IPS-11a (cell line): ENCODE results near the gene GPR78.
"Not testable (repeated sequence)": the region's sequence is repeated elsewhere in the genome, so short reads cannot be mapped to it uniquely, and the experiment has no call there.

ENCODE experiments used
- H3K4me3 ChIP-seq: one replicate; pipeline ENCODE4 v1.5.1; 2013; ENCODE audit warnings: low read depth, low read length, control low read depth

Gene GPR78

GRCh38 chr4:8614365-8615193 lies 34.4 kb downstream of the GPR78 start:
- H3K4me3 ChIP-seq, result no peak overlapping the region

- no peak overlapping the region for H3K4me3 ChIP-seq
These were observed 35.2 kb downstream of the GPR78 start for GRCh38 chr4:8615366-8615765.

DNA sequence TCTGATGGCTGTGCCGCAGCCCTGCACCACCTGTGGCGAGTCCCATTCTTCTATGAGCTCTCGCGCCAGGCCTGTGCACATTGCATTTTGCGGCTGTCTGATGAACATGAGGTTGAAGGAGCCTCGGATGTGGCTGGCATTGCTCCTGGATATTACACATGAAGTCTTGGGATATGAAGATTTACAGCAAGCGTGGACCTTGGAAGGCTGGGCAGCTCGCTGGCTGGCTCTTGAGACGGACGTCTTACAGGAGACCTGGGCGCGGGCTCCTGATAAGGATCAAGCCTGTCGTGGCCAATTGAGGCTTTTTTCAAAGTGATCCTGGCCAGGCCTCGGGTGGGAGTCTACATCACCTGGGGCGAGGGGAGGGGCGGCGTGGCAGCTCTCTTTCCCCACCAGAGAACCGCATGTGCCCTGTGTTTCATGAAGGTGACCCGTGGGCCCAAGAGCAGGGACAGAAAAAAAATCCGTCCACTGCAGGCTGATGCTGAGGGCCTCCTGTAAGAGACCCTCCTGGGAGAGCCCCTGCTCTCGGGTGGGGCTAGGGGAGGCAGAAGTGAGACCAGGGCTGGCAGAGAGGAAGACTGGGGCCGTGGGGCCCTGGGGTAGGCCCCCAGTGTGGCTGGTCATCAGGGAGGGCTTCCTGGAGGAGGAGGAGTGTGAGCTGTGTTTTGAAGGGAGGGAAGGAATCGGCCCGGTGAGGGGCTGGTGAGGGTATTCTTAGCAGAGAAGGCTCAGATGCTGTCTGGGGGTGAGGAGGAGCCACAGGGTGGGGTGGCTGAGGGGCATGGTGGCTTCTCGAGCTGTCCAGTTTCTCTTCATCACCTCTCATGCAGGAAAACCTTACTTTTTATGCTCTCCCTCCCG lies 36.0 kb downstream of the GPR78 start:
- H3K4me3 ChIP-seq, result no peak overlapping the region

- H3K4me3 ChIP-seq, result no peak overlapping the region
These were observed 36.6 kb downstream of the GPR78 start for GRCh38 chr4:8616831-8617230.

- H3K4me3 ChIP-seq, result no peak overlapping the region
These were observed 37.4 kb downstream of the GPR78 start for GRCh38 chr4:8617486-8618040.

GRCh38 chr4:8618421-8618820 lies 38.2 kb downstream of the GPR78 start:
- H3K4me3 ChIP-seq, result no peak overlapping the region

DNA sequence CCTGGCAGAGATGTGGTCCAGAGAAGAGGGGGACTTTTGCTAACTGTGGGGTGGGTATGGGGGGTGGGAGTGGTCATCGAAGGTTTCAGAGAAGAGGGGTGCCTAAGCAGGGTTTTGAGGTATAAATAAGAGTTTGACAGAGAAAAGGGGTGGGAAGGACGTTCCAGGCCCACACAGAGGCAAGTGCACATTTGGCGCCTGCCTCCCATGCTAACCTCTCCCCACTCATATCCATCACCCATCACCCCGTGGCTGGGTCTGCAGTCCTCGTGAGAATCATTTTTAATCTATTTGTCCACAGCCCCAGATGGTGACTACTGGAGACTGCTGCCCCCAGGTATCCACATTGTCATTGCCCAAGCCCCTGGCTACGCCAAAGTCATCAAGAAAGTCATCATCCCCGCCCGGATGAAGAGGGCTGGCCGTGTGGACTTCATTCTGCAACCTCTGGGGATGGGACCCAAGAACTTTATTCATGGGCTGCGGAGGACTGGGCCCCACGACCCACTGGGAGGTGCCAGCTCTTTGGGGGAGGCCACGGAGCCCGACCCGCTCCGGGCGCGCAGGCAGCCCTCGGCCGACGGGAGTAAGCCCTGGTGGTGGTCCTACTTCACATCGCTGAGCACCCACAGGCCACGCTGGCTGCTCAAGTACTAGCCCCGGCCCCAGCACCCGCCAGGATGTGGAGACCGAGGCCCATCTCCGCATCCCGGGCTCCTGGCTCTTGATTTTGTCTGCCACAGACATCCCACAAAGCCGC lies 38.9 kb downstream of the GPR78 start:
- no peak overlapping the region for H3K4me3 ChIP-seq

- not testable (repeated sequence) for H3K4me3 ChIP-seq
These were observed 40.9 kb downstream of the GPR78 start for GRCh38 chr4:8621135-8621534.

GRCh38 chr4:8624601-8625272 lies 44.5 kb downstream of the GPR78 start:
- not testable (repeated sequence) for H3K4me3 ChIP-seq

DNA sequence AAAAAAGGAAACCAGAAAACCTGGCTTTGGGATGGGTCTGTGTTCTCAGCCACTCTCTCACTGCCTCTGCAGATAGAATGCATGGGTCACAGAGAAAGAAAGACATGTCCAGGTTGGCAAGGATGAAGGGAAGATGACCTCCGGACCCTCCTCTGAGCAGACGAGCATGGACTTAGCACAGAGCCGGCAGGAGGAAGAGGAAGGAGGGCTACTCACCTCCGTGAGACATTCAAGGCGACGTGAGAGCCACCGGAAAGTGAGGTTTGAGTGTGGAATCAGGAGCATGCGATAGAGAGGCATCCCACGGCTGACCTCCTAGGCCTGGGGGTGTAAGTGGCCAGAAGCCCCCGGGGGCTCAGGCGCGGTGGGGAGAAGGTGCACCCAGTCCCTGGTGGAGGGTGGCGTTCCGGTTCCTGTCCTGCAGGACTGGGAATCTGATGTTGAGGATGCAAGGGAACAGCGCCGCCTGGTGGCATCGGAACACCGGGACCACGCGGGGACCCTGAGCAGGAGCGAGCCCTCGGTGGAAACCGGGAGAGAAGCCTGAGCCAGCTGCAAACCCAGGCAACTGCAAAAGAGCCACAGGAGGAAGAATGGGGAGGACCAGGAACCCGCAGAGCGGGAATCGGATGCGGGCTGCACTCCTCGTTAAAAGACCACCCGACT lies 50.2 kb downstream of the GPR78 start:
- not testable (repeated sequence) for H3K4me3 ChIP-seq

GRCh38 chr4:8631896-8632295 lies 51.7 kb downstream of the GPR78 start:
- not testable (repeated sequence) for H3K4me3 ChIP-seq

DNA sequence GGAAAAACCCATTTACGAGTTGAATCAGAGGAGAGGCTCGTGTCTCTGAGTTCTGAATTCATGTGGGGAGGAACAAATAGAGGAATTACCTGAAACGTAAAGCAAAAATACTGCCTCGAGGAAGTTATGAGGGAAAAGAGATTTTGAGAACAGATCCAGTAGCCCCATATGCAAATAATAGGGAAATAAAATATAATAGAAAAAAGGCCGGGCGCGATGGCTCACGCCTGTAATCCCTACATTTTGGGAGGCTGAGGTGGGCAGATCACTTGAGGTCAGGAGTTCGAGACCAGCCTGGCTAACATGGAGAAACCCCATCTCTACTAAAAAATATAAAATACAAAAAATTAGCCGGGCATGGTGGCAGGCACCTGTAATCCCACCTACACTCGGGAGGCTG lies 54.6 kb downstream of the GPR78 start:
- not testable (repeated sequence) for H3K4me3 ChIP-seq

DNA sequence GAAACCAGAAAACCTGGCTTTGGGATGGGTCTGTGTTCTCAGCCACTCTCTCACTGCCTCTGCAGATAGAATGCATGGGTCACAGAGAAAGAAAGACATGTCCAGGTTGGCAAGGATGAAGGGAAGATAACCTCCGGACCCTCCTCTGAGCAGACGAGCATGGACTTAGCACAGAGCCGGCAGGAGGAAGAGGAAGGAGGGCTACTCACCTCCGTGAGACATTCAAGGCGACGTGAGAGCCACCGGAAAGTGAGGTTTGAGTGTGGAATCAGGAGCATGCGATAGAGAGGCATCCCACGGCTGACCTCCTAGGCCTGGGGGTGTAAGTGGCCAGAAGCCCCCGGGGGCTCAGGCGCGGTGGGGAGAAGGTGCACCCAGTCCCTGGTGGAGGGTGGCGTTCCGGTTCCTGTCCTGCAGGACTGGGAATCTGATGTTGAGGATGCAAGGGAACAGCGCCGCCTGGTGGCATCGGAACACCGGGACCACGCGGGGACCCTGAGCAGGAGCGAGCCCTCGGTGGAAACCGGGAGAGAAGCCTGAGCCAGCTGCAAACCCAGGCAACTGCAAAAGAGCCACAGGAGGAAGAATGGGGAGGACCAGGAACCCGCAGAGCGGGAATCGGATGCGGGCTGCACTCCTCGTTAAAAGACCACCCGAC lies 55.8 kb downstream of the GPR78 start:
- H3K4me3 ChIP-seq, result not testable (repeated sequence)
